Lower lobe of right lung (tissue), 2 donors: ENCODE results near the gene POLR3G. TPM values are rescaled to one million over a fixed set of nuclear protein-coding genes. Genes with fewer than 3 reads are reported as not detected.
A peak's percentile ranks its signal among the peaks of the same experiment; 100 is the strongest.

Experiments
- ATAC-seq, 2 donors: fragments of 200-7000 bp; cut with Tn5 transposase; one replicate each; pipeline ENCODE4 v1.9.1; 2020 to 2022; ENCODE audit warnings: mild to moderate bottlenecking in 2 of 2, moderate library complexity in 2 of 2
- DNase-seq: peaks from one replicate; pipeline ENCODE4 v3.0.0-alpha.2; 2020
- H3K27ac ChIP-seq: fragments of 200-600 bp; one replicate; pipeline ENCODE4 v1.8.0; 2022
- H3K27me3 ChIP-seq: fragments of 200-600 bp; one replicate; pipeline ENCODE4 v1.8.0; 2022; ENCODE audit warnings: low read depth
- H3K36me3 ChIP-seq: fragments of 200-600 bp; one replicate; pipeline ENCODE4 v1.8.0; 2022; ENCODE audit warnings: mild to moderate bottlenecking
- H3K4me1 ChIP-seq: fragments of 200-600 bp; one replicate; pipeline ENCODE4 v1.8.0; 2022
- H3K4me3 ChIP-seq: fragments of 200-600 bp; one replicate; pipeline ENCODE4 v1.8.0; 2022; ENCODE audit warnings: mild to moderate bottlenecking
- H3K9me3 ChIP-seq: fragments of 200-600 bp; one replicate; pipeline ENCODE4 v1.8.0; 2022
- CTCF ChIP-seq: fragments of 200-600 bp; IDR thresholded peaks from one replicate; pipeline ENCODE4 v1.8.0; 2022; ENCODE audit warnings: antibody characterized with exemption, mild to moderate bottlenecking
- intact Hi-C: fragments of 100-400 bp; cut with DNase I; formaldehyde crosslinking; loops from one replicate; pipeline ENCODE4 v1.11.0; 2022
- total RNA-seq: library from RNA; stranded (reverse); fragmentation: NEBNext Ultra II Directional; extraction: Animal tissue kit (Norgen Biotek cat#: 25700); gene quantifications from one replicate; pipeline ENCODE4 v1.2.1, GENCODE V29; 2021
- donor health status: DM: no; HTN: yes; CAD: no; lungs with severe emphysema.

The POLR3G gene
- total RNA-seq, 1 donor from 2014 or later: 1.8 TPM

- H3K27ac ChIP-seq: no peak overlapping the region
- H3K4me3 ChIP-seq: no peak overlapping the region
- H3K4me1 ChIP-seq: peaks cover 14% of the 10 kb centered on the region
- TF ChIP-seq CTCF: no peak
- H3K36me3 ChIP-seq: no peaks in the 10 kb centered on the region
- intact Hi-C loops: no loop called here
- no peak for DNase-seq
- ATAC-seq: no peak
- no peaks in the 10 kb centered on the region for H3K27me3 ChIP-seq
- H3K9me3 ChIP-seq: no peaks in the 10 kb centered on the region
These were observed 60.3 kb downstream of the POLR3G start for GRCh38 chr5:90534922-90535321.

GRCh38 chr5:90542827-90543519, 68.3 kb downstream of the POLR3G start:
- Histone ChIP-seq H3K4me1 (no peaks in the 10 kb centered on the region), H3K36me3 (no peaks in the 10 kb centered on the region), H3K27me3 (no peaks in the 10 kb centered on the region), H3K27ac (no peak overlapping the region), H3K4me3 (no peak overlapping the region), H3K9me3 (no peaks in the 10 kb centered on the region)
- DNase-seq (no peak), ATAC-seq (no peak)
- intact Hi-C loops: no loop called here
- no peak for TF ChIP-seq CTCF

- H3K27ac ChIP-seq: no peak overlapping the region
- DNase-seq (no peak), ATAC-seq (no peak)
- TF ChIP-seq CTCF: no peak
- H3K27me3 ChIP-seq: no peaks in the 10 kb centered on the region
- H3K9me3 ChIP-seq: no peaks in the 10 kb centered on the region
- no peak overlapping the region for H3K4me3 ChIP-seq
- intact Hi-C loops: no loop called here
- H3K36me3 ChIP-seq: no peaks in the 10 kb centered on the region
- no peaks in the 10 kb centered on the region for H3K4me1 ChIP-seq
These were observed 70.8 kb downstream of the POLR3G start for GRCh38 chr5:90545511-90545910.

- H3K4me1 ChIP-seq: no peaks in the 10 kb centered on the region
These were observed 71.7 kb downstream of the POLR3G start for GRCh38 chr5:90546216-90546837.

GRCh38 chr5:90547072-90547536, 72.4 kb downstream of the POLR3G start:
- ATAC-seq: peak; percentile 47 to 55
- intact Hi-C loops: no loop called here
- H3K27ac ChIP-seq: peak overlapping the region; percentile 7

More at GRCh38 chr5:90546216-90546837, 71.7 kb downstream of the POLR3G start:
- no peak overlapping the region for H3K27ac ChIP-seq
- no peaks in the 10 kb centered on the region for H3K9me3 ChIP-seq
- no peaks in the 10 kb centered on the region for H3K27me3 ChIP-seq
- H3K4me3 ChIP-seq: no peak overlapping the region
- no peaks in the 10 kb centered on the region for H3K36me3 ChIP-seq
- DNase-seq (no peak), ATAC-seq (no peak)
- TF ChIP-seq CTCF: no peak
- intact Hi-C loops: no loop called here

More at GRCh38 chr5:90547072-90547536, 72.4 kb downstream of the POLR3G start:
- H3K27me3 ChIP-seq: no peaks in the 10 kb centered on the region
- H3K4me1 ChIP-seq: no peaks in the 10 kb centered on the region
- DNase-seq: no peak
- no peaks in the 10 kb centered on the region for H3K36me3 ChIP-seq
- no peak overlapping the region for H3K4me3 ChIP-seq
- no peak for TF ChIP-seq CTCF
- H3K9me3 ChIP-seq: no peaks in the 10 kb centered on the region
